Gastroesophageal sphincter (tissue), 3 donors: ENCODE measurements around the gene NCLN.

Experiments used
- EP300 ChIP-seq: sonication (generic); formaldehyde crosslinking; IDR thresholded peaks from one replicate; pipeline ENCODE4 v1.6.1; 2017; ENCODE audit warnings: antibody characterized with exemption, mild to moderate bottlenecking
- POLR2AphosphoS5 ChIP-seq: sonication (generic); formaldehyde crosslinking; IDR thresholded peaks from one replicate; pipeline ENCODE4 v1.6.1; 2017; ENCODE audit warnings: antibody characterized with exemption
- TF ChIP-seq, protein P1 (sequence below), 4 experiments: fragments of 200-600 bp in 2 of 4; fragments of 450-650 bp in 2 of 4; sonication (generic) in 1 of 4; IDR thresholded peaks; one replicate each; pipeline ENCODE4 v1.5.1; 2017 to 2019; ENCODE audit warnings: antibody characterized with exemption in 4 of 4, mild to moderate bottlenecking in 2 of 4, moderate library complexity in 2 of 4

GRCh38 chr19:3137119-3137518 lies 48.6 kb upstream of the NCLN start:
- TF ChIP-seq, protein P1, sequence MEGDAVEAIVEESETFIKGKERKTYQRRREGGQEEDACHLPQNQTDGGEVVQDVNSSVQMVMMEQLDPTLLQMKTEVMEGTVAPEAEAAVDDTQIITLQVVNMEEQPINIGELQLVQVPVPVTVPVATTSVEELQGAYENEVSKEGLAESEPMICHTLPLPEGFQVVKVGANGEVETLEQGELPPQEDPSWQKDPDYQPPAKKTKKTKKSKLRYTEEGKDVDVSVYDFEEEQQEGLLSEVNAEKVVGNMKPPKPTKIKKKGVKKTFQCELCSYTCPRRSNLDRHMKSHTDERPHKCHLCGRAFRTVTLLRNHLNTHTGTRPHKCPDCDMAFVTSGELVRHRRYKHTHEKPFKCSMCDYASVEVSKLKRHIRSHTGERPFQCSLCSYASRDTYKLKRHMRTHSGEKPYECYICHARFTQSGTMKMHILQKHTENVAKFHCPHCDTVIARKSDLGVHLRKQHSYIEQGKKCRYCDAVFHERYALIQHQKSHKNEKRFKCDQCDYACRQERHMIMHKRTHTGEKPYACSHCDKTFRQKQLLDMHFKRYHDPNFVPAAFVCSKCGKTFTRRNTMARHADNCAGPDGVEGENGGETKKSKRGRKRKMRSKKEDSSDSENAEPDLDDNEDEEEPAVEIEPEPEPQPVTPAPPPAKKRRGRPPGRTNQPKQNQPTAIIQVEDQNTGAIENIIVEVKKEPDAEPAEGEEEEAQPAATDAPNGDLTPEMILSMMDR (IDR thresholded peaks at IDR 0.05) = no peak
- no peak for TF ChIP-seq EP300
- no peak for TF ChIP-seq POLR2AphosphoS5
